ENCODE data around the gene PLXDC2.
"Not testable (repeated sequence)": the region's sequence is repeated elsewhere in the genome, so short reads cannot be mapped to it uniquely, and the experiment has no call there.

PLXDC2 gene

DNA sequence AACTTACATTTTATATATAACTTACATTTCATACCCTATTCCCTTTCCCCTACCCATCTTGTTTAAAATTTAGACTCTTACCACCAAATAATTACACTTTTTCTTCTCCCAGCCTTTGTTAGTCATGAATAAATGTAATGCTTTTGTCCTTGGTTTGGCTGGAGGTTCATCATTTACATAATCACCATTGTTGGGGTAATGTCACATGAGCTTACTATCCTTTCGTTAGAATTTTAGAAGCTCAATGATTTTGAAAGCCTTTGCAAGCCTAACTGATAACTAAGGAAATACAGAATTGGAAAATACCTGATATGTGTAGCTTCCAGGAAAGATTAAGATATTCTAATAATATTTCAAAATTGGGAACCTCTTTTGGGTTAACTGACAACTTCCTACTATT is 171.7 kb downstream of the PLXDC2 start:
- DNase-seq: no peak

DNA sequence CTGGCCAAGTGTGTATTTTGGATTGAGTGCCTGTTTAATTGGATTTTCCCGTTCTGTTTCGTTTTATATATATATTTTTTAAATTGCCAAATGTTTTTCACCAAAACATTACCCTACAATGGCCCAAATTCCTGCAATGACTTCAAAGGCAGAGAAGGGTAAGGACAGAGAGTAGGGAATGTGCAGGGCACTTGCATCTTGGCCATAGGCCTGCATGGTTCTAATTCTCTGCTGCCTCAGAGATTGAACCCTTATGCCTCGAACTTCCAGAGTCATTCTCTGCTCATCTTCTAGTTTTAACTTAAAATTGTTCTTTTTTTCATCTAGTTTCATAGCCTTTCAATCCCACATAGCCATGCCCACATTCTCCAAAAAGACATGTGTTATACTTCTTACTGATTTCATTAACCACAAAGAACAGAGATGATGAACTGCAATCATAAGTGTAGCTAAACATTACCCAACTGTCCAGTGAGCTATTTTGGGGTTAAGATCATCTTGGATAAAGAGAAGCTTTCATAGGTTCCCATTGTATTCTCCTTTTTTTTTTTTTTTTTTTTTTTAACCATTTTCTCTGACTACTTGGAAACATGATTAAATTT is 177.6 kb downstream of the PLXDC2 start:
- DNase-seq: no peak

DNA sequence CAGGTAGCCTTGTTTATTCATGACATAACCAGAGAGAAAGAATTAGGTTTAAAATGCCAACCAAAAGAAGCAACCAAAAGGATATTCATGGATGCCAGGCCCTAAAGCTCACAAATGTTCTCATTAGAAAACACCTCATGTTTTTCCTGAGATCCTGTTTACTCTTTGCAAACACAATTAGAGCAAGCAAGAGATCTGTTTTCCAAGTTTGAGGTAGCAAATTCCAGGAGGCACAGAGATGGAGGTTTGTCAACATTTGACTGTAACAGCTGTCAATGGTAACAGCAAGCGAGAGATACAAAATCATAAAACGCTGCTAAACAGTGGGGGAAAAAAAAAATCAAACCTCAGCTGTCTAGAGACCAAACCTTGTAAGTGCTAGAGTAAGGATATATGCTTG is 182.2 kb downstream of the PLXDC2 start:
- no peak for DNase-seq

DNA sequence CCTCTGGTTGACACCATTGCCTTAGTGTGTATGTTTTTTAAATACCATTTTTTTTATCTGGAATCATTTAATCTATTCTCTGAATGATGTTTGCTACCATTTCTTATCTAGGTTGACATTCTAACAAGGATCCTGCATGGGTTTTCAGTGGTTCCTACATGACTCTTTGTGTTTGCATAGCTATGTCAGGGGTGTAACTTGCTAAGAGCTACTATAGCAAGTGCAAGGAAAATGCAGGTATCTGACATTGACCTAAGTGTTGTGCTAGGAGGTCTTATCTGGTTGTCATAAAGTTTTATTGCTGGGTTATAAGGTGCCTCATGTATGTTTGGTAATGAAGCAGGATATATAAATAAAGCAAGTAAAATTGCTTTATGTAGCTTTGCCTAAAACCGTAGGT is 183.2 kb downstream of the PLXDC2 start:
- DNase-seq: no peak

DNA sequence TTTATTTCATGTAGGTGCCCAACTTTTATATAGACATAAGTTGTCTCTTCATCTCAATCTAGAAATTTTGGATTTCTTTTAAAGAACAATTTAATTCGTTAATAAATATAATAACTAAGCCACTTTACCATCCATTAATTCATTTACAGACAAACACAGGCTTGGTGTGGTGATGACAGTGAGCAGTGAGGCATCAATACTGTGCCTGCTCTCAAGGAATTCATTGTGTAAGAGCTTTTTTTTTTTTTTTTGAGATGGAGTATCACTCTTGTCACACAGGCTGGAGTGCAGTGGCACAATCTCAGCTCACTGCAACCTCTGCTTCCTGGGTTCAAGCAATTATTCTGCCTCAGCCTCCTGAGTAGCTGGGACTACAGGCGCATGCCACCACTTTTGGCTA is 185.8 kb downstream of the PLXDC2 start:
- DNase-seq: not testable (repeated sequence)

DNA sequence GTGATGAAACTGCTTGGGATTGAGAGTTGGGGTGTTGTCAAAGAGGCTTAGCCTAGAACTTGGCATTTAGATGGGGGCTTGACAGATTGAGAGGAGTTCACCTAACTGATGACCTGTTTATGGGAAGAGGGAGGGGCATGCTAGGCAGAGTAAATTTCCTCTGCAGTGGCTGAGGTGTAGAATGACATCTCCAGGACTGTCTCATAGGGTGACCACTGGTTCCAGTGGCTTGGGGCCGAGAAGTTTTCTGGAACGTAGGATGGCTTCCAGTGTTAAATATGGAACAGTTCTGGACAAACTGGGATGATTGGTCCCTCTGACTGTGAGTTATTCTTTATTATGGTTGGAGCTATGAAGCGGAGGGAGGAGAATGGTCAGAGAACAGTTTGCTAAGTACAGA is 186.4 kb downstream of the PLXDC2 start:
- DNase-seq: no peak

DNA sequence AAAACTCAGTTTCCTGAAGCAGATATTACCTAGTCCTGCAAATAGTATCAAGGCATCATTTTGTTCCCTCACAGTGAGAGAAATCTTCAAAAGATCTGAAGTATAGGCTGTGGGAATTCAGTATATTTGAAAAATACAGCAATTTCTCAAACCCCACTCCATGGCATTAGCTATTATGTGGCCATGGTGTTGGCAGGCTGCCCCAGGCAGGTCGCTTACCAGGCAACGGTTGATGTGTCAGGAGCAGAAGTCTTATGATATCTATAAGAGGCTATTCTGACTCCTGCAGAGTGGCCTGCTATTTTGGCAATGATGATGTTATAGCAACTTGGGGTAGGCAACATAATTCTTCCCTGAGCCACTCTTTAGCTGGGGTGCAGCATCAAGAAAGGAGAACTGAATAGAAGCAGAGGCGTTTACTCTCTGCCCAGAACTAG is 187.9 kb downstream of the PLXDC2 start:
- no peak for DNase-seq

DNA sequence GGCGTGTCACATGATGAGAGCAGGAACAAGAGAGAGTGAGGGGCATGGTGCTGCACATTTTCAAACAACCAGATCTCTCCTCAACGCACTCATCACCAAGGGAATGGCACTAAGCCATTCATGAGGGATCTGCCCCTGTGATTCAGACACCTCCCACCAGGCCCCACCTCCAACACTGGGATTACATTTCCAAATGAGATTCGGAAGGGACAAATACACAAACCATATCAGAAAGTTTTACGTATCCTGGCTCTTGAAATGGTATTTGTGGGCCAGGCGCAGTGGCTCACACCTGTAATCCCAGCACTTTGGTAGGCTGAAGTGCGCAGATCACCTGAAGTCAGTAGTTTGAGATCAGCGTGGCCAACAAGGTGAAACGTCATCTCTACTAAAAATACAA is 189.4 kb downstream of the PLXDC2 start:
- DNase-seq: no peak

DNA sequence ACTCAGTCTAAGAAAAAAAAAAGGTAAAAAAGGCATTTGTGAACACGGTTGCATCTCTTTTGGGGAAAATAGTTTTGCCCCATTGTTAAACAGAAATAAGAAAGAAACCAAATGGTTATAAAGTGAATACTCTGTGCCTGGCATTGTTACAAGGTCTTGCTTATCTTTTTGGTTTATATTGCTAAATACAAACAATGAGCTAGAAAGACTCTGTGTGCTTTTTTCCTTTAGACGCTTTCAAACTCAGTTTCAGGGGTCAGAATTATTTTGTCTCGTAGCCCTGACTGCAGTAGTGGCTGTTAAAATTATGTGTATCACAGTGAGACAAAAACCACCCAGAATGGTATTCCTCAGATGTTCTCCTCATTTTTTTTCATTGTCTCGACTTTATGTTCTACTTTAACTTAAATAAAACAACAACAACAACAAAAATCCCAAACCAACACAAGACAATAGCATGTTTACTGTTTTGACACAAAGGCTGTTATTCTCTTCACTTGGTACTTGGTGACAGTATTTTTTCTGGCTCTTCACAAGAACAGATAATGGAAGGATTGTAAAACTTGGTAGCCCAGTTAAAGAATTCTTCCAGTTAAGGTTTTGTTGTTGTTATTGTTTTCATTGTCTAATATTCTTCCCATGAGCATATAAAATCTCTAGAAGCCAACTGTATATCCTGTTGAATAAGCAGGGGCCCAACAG is 190.1 kb downstream of the PLXDC2 start:
- no peak for DNase-seq

DNA sequence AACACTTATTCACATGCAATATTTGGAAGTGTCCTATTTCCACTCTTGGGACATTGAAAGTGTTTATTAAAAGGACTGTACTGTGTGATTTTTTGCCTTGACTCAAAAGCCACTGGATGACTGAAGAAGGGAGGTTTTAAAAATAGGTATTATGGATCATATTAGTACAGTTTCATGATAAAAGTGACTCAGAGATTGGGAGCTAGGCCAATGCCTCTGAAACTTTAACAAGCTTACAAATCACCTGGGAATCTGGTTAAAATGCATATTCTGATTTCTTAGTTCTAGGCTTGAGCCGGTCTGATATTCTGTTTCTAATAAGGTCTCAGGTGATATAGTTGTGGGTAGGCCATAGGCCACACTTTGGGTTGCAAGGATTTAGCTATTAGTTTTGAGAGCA is 191.2 kb downstream of the PLXDC2 start:
- DNase-seq: no peak

DNA sequence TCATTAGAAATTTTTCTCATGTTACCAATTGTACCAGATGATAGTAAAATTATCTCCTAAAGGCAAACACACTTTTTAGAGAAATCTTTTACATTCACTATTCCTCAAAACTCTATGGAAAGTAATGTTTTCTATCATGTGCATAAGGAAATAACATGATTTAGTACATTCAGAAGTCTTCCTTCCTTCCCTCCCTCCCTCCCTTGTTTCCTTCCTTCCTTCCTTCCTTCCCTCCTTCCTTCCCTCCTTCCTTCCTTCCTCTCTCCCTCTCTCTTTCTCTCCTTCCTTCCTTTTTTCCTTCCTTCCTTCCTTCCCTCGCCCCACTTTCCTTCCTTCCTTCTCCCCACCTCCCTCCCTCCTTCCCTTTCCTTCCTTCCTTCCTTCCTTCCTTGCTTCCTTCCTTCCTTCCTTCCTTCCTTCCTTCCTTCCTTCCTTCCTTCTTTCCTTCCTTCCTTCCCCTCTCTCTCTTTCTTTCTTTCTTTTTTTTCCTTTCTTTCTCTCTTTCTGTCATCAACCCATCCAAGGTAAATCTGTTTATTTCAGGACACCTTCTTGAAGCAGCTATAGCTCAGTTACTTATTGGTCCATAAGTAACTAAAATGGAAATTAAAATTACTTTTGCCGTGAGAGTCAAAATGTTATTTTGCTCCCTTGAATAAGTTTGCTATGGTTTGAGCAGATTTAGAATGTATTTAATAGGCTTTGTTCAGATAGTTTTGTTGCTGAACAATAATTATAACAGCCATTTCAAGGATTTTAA is 197.9 kb downstream of the PLXDC2 start:
- no peak for DNase-seq

DNA sequence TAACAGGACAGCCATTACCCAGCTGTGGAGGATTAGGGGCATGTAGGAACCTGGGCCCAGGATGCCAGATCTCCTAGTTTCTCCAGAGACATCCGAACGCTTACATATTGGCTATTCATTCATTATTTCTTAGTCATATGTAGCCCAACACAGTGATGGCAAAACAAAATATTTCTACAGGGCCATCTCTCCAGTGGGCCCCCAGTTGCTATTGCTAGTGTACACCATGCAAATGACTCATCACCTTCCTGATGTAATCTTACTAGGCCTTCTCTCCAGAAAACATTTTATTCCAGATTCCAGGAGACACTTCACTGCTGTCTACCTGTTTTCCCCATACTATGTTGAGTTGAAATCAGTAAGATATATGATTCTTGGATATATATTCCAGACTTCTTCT is 201.7 kb downstream of the PLXDC2 start:
- DNase-seq: no peak

DNA sequence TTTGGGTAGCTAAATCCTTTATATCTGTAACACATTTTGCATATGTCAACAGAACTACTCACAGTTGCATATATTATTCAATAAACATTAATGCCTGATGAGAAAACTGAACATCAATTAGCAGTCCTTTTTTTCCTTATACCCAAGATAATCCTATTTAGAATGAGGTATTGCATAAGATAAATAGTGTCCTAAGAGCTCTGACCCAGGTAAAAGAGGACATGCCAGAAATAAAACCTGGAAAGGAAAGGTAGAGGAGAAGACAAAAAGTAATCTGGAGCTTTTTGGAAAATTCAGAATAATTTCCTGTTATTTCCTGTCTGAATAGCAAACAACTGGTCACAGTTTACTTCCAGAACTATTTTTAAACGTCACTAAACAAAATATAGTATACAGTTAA is 204.4 kb downstream of the PLXDC2 start:
- DNase-seq: no peak

DNA sequence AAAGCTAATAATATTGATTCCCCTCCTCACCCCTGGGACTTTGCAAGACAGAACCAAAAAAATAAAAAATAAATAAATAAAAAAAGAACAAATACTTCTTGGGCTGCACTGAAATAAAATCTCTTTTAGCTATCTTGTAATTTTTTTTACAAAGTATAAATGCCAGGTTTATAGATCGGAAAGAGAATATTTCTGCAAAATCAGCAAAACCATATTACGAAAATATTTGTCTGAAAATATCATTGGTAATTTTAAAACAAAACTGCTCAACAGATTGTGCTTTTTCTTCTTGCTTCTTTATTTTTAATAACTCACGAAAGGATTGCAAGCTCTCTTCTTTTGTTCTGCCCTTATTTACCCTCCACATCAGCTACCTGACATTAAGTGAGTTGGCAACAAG is 213.3 kb downstream of the PLXDC2 start:
- DNase-seq: no peak

DNA sequence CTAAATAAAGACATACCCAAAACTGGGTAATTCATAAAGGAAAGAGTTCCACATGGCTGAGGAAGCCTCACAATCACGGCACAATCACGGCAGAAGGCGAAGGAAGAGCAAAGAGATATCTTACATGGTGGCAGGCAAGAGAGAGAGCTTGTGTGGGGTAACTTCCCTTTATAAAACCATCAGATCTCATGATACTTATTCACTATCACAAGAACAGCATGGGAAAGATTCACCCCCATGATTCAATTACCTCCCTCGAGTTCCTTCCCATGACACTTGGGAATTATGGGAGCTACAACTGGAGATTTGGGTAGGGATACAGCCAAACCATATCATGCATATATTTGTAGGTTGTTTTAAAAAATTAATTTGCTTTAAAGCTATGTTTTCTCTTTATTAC is 217.2 kb downstream of the PLXDC2 start:
- no peak for DNase-seq

DNA sequence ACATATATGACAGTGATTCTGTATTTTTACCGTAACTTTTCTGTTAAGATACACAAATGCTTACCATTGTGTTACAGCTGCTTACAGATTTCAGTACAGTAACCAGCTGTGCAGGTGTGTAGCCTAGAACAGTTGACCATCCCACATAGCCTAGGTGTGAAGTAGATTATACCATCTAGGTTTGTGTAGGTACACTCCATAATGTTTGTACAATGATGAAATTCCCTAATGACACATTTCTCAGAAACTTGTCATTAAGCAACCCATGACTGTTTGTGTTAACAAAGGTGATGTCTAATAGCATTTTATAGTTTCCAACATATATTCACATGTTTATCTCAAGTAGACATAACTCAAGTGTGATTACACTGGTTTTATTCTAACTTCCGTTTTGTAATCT is 218.5 kb downstream of the PLXDC2 start:
- DNase-seq: no peak

DNA sequence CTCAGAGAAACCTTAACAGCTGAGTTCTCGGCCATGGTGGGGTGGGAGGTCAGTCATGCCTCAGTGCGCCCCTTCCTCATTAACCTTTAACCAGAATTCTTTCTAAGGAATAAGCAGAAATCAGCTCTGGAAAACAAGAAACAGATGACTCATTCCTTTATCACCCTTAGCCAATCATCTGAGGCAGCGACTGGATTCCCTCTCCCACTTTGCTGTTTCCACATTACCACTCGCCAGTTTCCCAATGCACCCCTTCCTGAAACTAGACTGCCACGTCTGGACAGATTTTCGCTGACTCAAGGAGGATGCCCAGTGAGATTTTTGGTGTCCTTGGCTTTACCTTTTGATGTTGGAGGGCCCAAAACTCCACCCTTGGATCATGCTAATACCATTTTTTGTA is 223.8 kb downstream of the PLXDC2 start:
- no peak for DNase-seq

DNA sequence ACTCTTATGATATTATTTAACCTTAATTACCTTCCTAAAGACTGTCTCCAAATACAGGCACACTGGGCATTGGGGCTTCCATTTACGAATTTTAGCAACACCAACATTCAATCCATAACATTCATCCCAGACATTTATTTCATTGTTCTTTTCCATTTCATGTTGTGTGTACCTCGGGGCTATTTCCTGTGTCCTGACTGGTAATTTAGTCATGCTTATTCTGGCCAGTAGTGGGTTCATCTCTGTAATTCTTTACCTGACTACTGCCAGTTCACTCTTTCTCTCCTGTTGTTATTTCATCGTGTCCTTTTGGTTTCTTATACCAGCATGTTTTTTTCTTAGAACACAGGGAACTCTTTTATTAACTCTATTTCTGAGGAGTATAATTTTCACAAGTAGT is 225.7 kb downstream of the PLXDC2 start:
- DNase-seq: no peak

DNA sequence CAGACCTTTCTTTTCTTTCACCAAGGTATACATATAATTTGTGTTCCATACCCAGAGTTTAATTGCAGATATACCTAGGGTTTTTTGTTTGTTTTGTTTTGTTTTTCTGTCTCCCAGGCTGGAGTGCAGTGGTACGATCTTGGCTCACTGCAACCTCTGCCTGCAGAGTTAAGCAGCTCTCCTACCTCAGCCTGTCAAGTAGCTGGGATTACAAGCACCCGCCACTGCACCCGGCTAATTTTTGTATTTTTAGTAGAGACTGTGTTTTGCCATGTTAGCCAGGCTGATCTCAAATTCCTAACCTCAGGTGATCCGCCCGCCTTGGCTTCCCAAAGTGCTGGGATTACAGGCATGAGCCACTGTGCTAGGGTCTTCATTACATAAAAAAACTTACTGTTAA is 228.9 kb downstream of the PLXDC2 start:
- not testable (repeated sequence) for DNase-seq

DNA sequence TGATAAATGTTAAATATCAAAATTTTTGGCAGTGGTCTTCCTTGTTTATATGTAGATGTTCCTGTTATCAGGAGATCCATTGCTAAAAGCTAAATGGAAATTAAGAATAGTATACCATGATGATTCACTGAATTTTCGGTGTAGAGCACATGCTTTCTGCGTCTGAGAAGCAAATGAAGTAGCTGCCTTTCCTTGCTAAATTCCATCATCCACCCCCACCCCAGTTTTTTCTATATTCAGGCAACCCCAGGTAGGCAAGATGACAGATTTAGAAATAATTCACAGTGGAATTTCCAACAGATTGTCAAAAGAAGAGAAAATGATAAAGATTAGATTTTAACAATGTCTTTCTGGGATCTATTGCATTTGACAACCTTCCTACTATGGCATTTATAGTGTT is 231.9 kb downstream of the PLXDC2 start:
- DNase-seq: no peak

DNA sequence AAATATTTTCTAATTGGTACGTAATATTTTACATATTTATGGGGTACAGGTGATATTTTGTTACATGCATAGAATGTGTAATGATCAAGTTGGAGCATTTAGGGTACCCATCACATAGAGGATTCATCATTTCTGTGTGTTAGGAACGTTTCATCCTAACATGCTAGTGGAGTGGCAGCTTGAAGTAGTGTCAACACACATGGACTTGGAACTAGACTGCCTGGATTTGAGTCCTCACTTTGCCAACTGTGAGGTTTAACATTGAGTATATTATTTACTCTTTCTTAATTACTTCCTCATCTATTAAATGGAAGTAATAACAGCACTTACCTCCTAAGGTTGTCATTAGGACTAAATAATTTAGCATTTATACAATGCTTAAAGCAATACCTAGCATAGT is 241.9 kb downstream of the PLXDC2 start:
- no peak for DNase-seq

DNA sequence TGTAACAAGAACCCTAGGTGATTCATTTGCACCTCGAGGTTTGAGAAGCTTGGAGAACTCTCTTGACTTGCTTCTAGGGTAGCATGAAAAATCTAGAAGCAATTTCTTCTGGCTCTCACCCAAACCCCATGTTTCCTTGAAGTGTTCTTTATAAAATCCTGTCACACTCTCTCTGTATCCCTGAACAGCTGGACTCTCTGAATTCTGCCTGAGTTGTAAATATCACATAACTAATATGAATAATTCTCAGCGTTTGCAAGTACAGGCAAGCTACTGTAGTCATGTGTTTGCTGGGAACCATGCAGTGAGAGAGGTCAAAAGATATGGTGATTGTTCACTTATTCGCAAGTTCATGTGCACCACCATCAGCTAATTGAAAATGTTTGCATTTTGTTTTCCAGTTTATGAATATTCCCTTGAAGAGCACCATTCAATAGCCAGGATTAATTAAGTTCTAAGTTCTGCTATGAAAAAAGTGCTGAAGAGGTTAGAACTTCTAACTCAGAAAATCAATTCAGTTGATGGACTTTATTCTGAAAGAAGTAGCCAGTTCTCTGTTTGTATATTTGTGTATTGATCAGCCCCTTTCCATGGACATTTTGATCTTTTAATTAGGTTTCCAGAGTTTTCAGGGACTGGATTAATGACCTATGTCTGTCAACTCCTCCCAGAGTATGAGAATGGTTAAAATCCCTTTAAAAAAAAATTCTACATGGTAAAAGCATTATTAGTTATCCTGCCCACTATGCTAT is 243.0 kb downstream of the PLXDC2 start:
- DNase-seq: no peak

DNA sequence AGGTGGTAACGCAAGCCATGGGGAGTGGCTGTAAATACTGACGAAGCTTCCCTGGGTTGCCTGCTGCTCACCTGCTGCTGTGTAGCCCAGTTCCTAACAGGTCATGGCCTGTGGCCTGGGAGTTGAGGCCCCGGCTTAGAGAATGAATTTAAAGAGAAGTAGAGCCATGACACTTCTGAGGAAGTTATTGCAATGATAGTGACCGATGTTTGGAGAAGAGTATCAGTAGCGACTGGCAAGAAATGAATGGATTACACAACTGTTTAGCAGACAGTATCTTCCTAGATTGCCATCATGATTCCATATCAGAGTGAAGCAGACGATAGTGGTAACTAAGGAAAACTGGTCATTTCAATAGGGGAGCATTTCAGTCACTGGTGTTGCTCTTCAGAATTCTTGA is 249.6 kb downstream of the PLXDC2 start:
- no peak for DNase-seq

DNA sequence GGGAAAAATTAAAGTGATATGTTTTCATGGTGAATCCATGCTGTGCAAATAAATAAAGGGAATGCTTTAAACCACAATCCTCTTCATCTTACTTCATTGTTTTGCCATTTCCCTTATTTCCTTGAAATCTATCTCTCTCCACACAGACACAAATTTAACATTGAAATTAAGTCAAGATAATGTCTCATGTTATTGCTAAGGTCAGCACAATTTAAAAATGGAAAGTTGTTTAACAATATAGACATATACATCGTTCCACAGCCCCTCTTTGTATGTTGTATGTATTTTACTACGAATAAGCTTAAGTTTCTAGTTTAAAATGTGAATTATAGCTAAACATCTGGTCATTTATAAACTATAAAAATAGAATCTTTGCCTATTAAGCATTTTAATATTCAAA is 256.9 kb downstream of the PLXDC2 start:
- no peak for DNase-seq
